WTC11 (cell line): ENCODE data around the gene GALNT13. TPM values are rescaled to one million over a fixed set of nuclear protein-coding genes. Genes with fewer than 3 reads are reported as not detected.

ENCODE experiments used
- ATAC-seq: fragments of 200-7000 bp; cut with Tn5 transposase; 2 replicates; pipeline ENCODE4 v1.10.0; 2021; ENCODE audit warnings: mild to moderate bottlenecking, moderate library complexity
- CTCF ChIA-PET: fragments of 300-600 bp; sonication (Branson Sonifier 250); formaldehyde crosslinking; loops from one replicate; lab custom pipeline; 2021; ENCODE audit warnings: antibody characterized with exemption; lab: Charles Lee
- POLR2A ChIA-PET: fragments of 350-600 bp; sonication (Branson Sonifier 250); formaldehyde crosslinking; loops from one replicate; lab custom pipeline; 2021; ENCODE audit warnings: antibody characterized with exemption; lab: Charles Lee
- DNase-seq: peaks from one replicate; pipeline ENCODE4 v3.0.0; 2021; ENCODE audit warnings: low spot score
- H3K27ac Mint-ChIP-seq: 2 replicates; pipeline ENCODE4 v1.8.0; 2021; ENCODE audit warnings: mixed read lengths
- H3K27me3 Mint-ChIP-seq: 2 replicates; pipeline ENCODE4 v1.8.0; 2021; ENCODE audit warnings: low read depth, mild to moderate bottlenecking, moderate library complexity, mixed read lengths
- H3K36me3 Mint-ChIP-seq: 2 replicates; pipeline ENCODE4 v1.8.0; 2021; ENCODE audit warnings: mixed read lengths
- H3K4me1 Mint-ChIP-seq: 2 replicates; pipeline ENCODE4 v1.8.0; 2022; ENCODE audit warnings: mixed read lengths
- H3K4me3 Mint-ChIP-seq: 2 replicates; pipeline ENCODE4 v1.8.0; 2021; ENCODE audit warnings: mild to moderate bottlenecking, moderate library complexity, mixed read lengths
- H3K9me3 Mint-ChIP-seq: 2 replicates; pipeline ENCODE4 v1.8.0; 2021; ENCODE audit warnings: mixed read lengths
- CREB1 ChIP-seq: sonication (generic); formaldehyde crosslinking; IDR thresholded peaks from 2 replicates; pipeline ENCODE4 v1.8.0; 2023; ENCODE audit warnings: mild to moderate bottlenecking, missing genetic modification reagents
- CTCF ChIP-seq: fragments of 200-600 bp; IDR thresholded peaks from 2 replicates; pipeline ENCODE4 v1.8.0; 2022; ENCODE audit warnings: antibody characterized with exemption
- ELF4 ChIP-seq: sonication (generic); formaldehyde crosslinking; IDR thresholded peaks from 2 replicates; pipeline ENCODE4 v1.8.1; 2022; ENCODE audit warnings: low read depth, mild to moderate bottlenecking, moderate library complexity, missing genetic modification reagents
- FOXP4 ChIP-seq: sonication (generic); formaldehyde crosslinking; IDR thresholded peaks from 2 replicates; pipeline ENCODE4 v1.8.0; 2022; ENCODE audit warnings: mild to moderate bottlenecking, missing genetic modification reagents
- IRF1 ChIP-seq: sonication (generic); formaldehyde crosslinking; IDR thresholded peaks from 2 replicates; pipeline ENCODE4 v1.8.0; 2023; ENCODE audit warnings: missing genetic modification reagents
- MAX ChIP-seq: sonication (generic); formaldehyde crosslinking; IDR thresholded peaks from 2 replicates; pipeline ENCODE4 v1.8.0; 2022; ENCODE audit warnings: mild to moderate bottlenecking, missing genetic modification reagents
- RORB ChIP-seq: fragments of 250-450 bp; sonication (Bioruptor Pico); IDR thresholded peaks from 2 replicates; pipeline ENCODE4 v1.9.0; 2021; ENCODE audit warnings: mild to moderate bottlenecking
- SMAD3 ChIP-seq: sonication (generic); formaldehyde crosslinking; IDR thresholded peaks from 2 replicates; pipeline ENCODE4 v1.8.0; 2022; ENCODE audit warnings: missing genetic modification reagents, mild to moderate bottlenecking, borderline replicate concordance
- SMAD4 ChIP-seq: sonication (generic); formaldehyde crosslinking; IDR thresholded peaks from 2 replicates; pipeline ENCODE4 v1.8.0; 2022; ENCODE audit warnings: mild to moderate bottlenecking, missing genetic modification reagents
- SOX15 ChIP-seq: fragments of 250-450 bp; sonication (Bioruptor Pico); IDR thresholded peaks from 2 replicates; pipeline ENCODE4 v1.9.0; 2021; ENCODE audit warnings: mild to moderate bottlenecking
- SP1 ChIP-seq: sonication (generic); formaldehyde crosslinking; conservative IDR thresholded peaks from 2 replicates; pipeline ENCODE4 v1.8.1; 2022; ENCODE audit warnings: missing genetic modification reagents
- TCF7 ChIP-seq: sonication (generic); formaldehyde crosslinking; IDR thresholded peaks from 2 replicates; pipeline ENCODE4 v1.8.0; 2022; ENCODE audit warnings: mild to moderate bottlenecking, low read depth, missing genetic modification reagents, moderate library complexity
- TP53 ChIP-seq: sonication (generic); formaldehyde crosslinking; IDR thresholded peaks from 2 replicates; pipeline ENCODE4 v1.8.1; 2023; ENCODE audit warnings: mild to moderate bottlenecking, missing genetic modification reagents
- ZMAT4 ChIP-seq: fragments of 250-450 bp; sonication (Bioruptor Pico); IDR thresholded peaks from 2 replicates; pipeline ENCODE4 v1.9.0; 2021; ENCODE audit warnings: mild to moderate bottlenecking
- ZNF232 ChIP-seq: sonication (generic); formaldehyde crosslinking; IDR thresholded peaks from 2 replicates; pipeline ENCODE4 v1.8.0; 2022; ENCODE audit warnings: mild to moderate bottlenecking, missing genetic modification reagents
- ZNF423 ChIP-seq: fragments of 250-450 bp; sonication (Bioruptor Pico); IDR thresholded peaks from 2 replicates; pipeline ENCODE4 v2.1.2; 2022; ENCODE audit warnings: mild to moderate bottlenecking, moderate library complexity
- ZNF425 ChIP-seq: fragments of 250-450 bp; sonication (Bioruptor Pico); conservative IDR thresholded peaks from 2 replicates; pipeline ENCODE4 v1.9.0; 2021; ENCODE audit warnings: mild to moderate bottlenecking
- ZNF671 ChIP-seq: fragments of 250-450 bp; sonication (Bioruptor Pico); IDR thresholded peaks from 2 replicates; pipeline ENCODE4 v1.8.0; 2021; ENCODE audit warnings: mild to moderate bottlenecking
- total RNA-seq: library from RNA; stranded (reverse); gene quantifications from 3 replicates; pipeline ENCODE4 v1.2.3, GENCODE V29; 2021

The GALNT13 gene
- total RNA-seq, 1 experiment from 2014 or later, result 9.9 TPM

- Mint-ChIP-seq H3K4me3 (no peak overlapping the region), H3K4me1 (peaks cover 27% of the 10 kb centered on the region), H3K36me3 (no peaks in the 10 kb centered on the region), H3K9me3 (no peaks in the 10 kb centered on the region), H3K27ac (no peak overlapping the region), H3K27me3 (no peaks in the 10 kb centered on the region)
- DNase-seq, result no peak
- ChIA-PET POLR2A (no interaction called here), CTCF (no interaction called here)
- TF ChIP-seq MAX (CRISPR knock-in tag), result no peak
- TF ChIP-seq TCF7, result no peak
- no peak for TF ChIP-seq ZNF423 (CRISPR knock-in tag)
- TF ChIP-seq TP53 (CRISPR knock-in tag), result no peak
- no peak for TF ChIP-seq RORB (CRISPR knock-in tag)
- TF ChIP-seq SMAD3, result no peak
- TF ChIP-seq SOX15 (CRISPR knock-in tag), result no peak
- no peak for TF ChIP-seq FOXP4
- no peak for TF ChIP-seq ZNF671
- TF ChIP-seq SMAD4 (CRISPR knock-in tag), result no peak
- ATAC-seq, result peak; percentile 71
Measured at GRCh38 chr2:153971855-153972254, 100.1 kb downstream of the GALNT13 start.

GRCh38 chr2:153972412-153972811 is 100.7 kb downstream of the GALNT13 start:
- ChIA-PET CTCF (no interaction called here), POLR2A (no interaction called here)
- Mint-ChIP-seq H3K27ac (no peak overlapping the region), H3K9me3 (no peaks in the 10 kb centered on the region), H3K4me3 (no peak overlapping the region), H3K27me3 (no peaks in the 10 kb centered on the region), H3K4me1 (peaks cover 22% of the 10 kb centered on the region), H3K36me3 (no peaks in the 10 kb centered on the region)
- no peak for DNase-seq
- no peak for ATAC-seq
- TF ChIP-seq ELF4 (CRISPR knock-in tag) (no peak), CREB1 (CRISPR knock-in tag) (no peak), ZMAT4 (no peak), SP1 (CRISPR knock-in tag) (no peak), SMAD4 (CRISPR knock-in tag) (no peak), CTCF (no peak), IRF1 (CRISPR knock-in tag) (no peak), ZNF232 (no peak), TCF7 (no peak), ZNF425 (CRISPR knock-in tag) (no peak)
